NB4 (cell line): ENCODE results near the gene PIBF1.

ENCODE experiments used
- POLR2A ChIP-seq: IDR thresholded peaks from 2 replicates; pipeline ENCODE4 v1.6.1; 2011; ENCODE audit warnings: mild to moderate bottlenecking; ENCODE audit not compliant: insufficient read length; ENCODE audit errors: extremely low read depth
- TF ChIP-seq, protein P1 (sequence below): IDR thresholded peaks from one replicate; pipeline ENCODE4 v1.5.1; 2012; ENCODE audit warnings: low read depth, low read length

DNA sequence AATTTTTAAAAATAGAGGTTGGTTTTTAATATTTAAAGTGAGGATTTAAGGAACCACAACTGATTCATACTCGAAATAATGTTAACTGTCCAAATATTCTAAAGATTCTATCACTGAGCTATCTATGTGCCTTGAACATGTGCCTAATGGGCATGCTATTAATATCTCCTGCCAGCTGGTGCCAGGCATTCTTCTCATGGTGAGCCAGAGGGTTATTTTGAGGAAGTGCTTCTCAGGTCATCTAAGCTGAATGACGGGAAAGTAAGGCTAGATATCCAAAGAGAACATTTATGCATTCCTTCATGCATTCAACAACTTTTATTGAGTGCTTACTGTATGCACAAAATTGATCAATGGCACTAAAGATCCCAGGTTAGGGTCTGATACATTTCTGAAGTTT lies 138.2 kb downstream of the PIBF1 start:
- TF ChIP-seq, protein P1, sequence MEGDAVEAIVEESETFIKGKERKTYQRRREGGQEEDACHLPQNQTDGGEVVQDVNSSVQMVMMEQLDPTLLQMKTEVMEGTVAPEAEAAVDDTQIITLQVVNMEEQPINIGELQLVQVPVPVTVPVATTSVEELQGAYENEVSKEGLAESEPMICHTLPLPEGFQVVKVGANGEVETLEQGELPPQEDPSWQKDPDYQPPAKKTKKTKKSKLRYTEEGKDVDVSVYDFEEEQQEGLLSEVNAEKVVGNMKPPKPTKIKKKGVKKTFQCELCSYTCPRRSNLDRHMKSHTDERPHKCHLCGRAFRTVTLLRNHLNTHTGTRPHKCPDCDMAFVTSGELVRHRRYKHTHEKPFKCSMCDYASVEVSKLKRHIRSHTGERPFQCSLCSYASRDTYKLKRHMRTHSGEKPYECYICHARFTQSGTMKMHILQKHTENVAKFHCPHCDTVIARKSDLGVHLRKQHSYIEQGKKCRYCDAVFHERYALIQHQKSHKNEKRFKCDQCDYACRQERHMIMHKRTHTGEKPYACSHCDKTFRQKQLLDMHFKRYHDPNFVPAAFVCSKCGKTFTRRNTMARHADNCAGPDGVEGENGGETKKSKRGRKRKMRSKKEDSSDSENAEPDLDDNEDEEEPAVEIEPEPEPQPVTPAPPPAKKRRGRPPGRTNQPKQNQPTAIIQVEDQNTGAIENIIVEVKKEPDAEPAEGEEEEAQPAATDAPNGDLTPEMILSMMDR: no peak
- TF ChIP-seq POLR2A: no peak
